ENCODE results near the gene THAP11. TPM values are rescaled to one million over a fixed set of nuclear protein-coding genes. Genes with fewer than 3 reads are reported as not detected.

Gene THAP11
- total and polyA plus RNA-seq, 8 donors, result 21.7 to 30.5 (median 27.2) TPM

GRCh38 chr16:67841198-67841815 lies 813 bp upstream of the THAP11 start:
- intact Hi-C loops (cut with DNase I), result no loop called here
- DNase-seq (no peak), ATAC-seq (no peak)
- Histone ChIP-seq H3K9me3 (no peaks in the 10 kb centered on the region), H3K27ac (peak overlapping the region; percentile 97 to 100), H3K4me3 (peak overlapping the region; percentile 61 to 83), H3K4me1 (peaks cover 30 to 42% of the 10 kb centered on the region in 2 donors), H3K27me3 (no peaks in the 10 kb centered on the region), H3K36me3 (no peaks in the 10 kb centered on the region)
- TF ChIP-seq CTCF (IDR thresholded peaks at IDR 0.05), result no peak

GRCh38 chr16:67842509-67843342 lies 606 bp downstream of the THAP11 start:
- Histone ChIP-seq H3K27ac (peak overlapping the region; percentile 97 to 100), H3K4me1 (peaks cover 31 to 49% of the 10 kb centered on the region in 2 donors), H3K4me3 (peak overlapping the region; percentile 61 to 83), H3K36me3 (no peaks in the 10 kb centered on the region), H3K9me3 (no peaks in the 10 kb centered on the region), H3K27me3 (no peaks in the 10 kb centered on the region)
- DNase-seq (peak; percentile 54 to 86 (median 60)), ATAC-seq (peak; percentile 10)
- intact Hi-C loops (cut with DNase I), result no loop called here
- TF ChIP-seq CTCF (IDR thresholded peaks at IDR 0.05), result no peak

GRCh38 chr16:67843343-67843765 lies 1.2 kb downstream of the THAP11 start:
- no peaks in the 10 kb centered on the region for H3K9me3 ChIP-seq
- intact Hi-C loops (cut with DNase I), result no loop called here
- H3K36me3 ChIP-seq, result no peaks in the 10 kb centered on the region
- TF ChIP-seq CTCF (IDR thresholded peaks at IDR 0.05), result no peak
- no peak for ATAC-seq
- H3K4me1 ChIP-seq, result peaks cover 37 to 55% of the 10 kb centered on the region in 2 donors
- H3K27ac ChIP-seq, result peak overlapping the region; percentile 97 to 100
- DNase-seq, result no peak
- peak overlapping the region; percentile 61 to 83 for H3K4me3 ChIP-seq
- no peaks in the 10 kb centered on the region for H3K27me3 ChIP-seq

GRCh38 chr16:67844497-67844896 lies 2.4 kb downstream of the THAP11 start:
- intact Hi-C loops (cut with DNase I), result no loop called here
- Histone ChIP-seq H3K9me3 (no peaks in the 10 kb centered on the region), H3K27me3 (no peaks in the 10 kb centered on the region), H3K36me3 (no peaks in the 10 kb centered on the region), H3K4me1 (peaks cover 41 to 66% of the 10 kb centered on the region in 2 donors), H3K27ac (peak overlapping the region in 1 of 2 donors; percentile 97), H3K4me3 (peak overlapping the region in 1 of 2 donors; percentile 83)
- ATAC-seq, result no peak
- TF ChIP-seq CTCF (IDR thresholded peaks at IDR 0.05), result no peak
- no peak for DNase-seq
